Endothelial cell of umbilical vein (primary cell): ENCODE results near the gene ABCB10.

Experiments
- EZH2 ChIP-seq: IDR thresholded peaks from 2 replicates; pipeline ENCODE4 v1.6.1; 2012; ENCODE audit warnings: borderline replicate concordance, low read depth, mild to moderate bottlenecking, moderate library complexity, low read length, inconsistent platforms; ENCODE audit not compliant: severe bottlenecking
- FOS ChIP-seq: IDR thresholded peaks from 2 replicates; pipeline ENCODE4 v1.6.1; 2011; ENCODE audit warnings: mild to moderate bottlenecking, low read length, moderate library complexity, borderline replicate concordance; ENCODE audit not compliant: insufficient read depth
- JUN ChIP-seq: IDR thresholded peaks from 2 replicates; pipeline ENCODE4 v1.6.1; 2011; ENCODE audit warnings: borderline replicate concordance, low read depth; ENCODE audit not compliant: insufficient read length, insufficient read depth
- MYC ChIP-seq: IDR thresholded peaks from one replicate; pipeline ENCODE4 v1.6.1; 2011; ENCODE audit warnings: mild to moderate bottlenecking, low read depth, low read length
- POLR2A ChIP-seq: IDR thresholded peaks from 2 replicates; pipeline ENCODE4 v1.6.1; 2012; ENCODE audit warnings: low read depth, mild to moderate bottlenecking, control low read depth, low read length
- POLR2AphosphoS5 ChIP-seq: IDR thresholded peaks from 2 replicates; pipeline ENCODE4 v1.6.1; 2012; ENCODE audit warnings: low read depth, mild to moderate bottlenecking, control low read depth, low read length, moderate library complexity; ENCODE audit not compliant: insufficient read depth
- TF ChIP-seq, protein P1 (sequence below), 2 donors: IDR thresholded peaks; 1 replicate in 1 of 2; 2 replicates in 1 of 2; pipeline ENCODE4 v1.5.1; 2011; ENCODE audit warnings: low read length in 2 of 2, mild to moderate bottlenecking in 2 of 2, moderate library complexity in 2 of 2, control low read depth in 1 of 2, inconsistent platforms in 1 of 2, low read depth in 1 of 2; ENCODE audit not compliant: insufficient read depth in 1 of 2; ENCODE audit errors: extremely low read depth in 1 of 2
- TF ChIP-seq, protein P2 (sequence below): IDR thresholded peaks from 2 replicates; pipeline ENCODE4 v1.6.1; 2011; ENCODE audit not compliant: insufficient read depth, insufficient read length

DNA sequence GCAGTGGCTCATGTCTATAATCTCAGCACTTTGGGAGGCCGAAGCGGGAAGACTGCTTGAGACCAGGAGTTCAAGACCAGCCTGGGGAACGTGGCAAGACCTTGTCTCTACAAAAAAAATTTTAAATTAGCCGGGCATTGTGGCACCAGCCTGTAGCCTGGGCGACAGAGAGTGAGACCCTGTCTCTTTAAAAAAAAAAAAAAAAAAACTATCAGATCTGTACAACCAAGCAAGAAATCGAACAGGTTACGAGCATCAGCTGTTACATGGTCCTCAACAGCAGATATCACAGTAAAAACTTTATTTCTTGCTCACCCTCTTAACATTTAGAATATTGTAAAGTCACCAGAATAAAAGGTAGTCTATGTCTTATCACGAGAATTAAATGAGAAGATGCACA, 51.9 kb downstream of the ABCB10 start:
- TF ChIP-seq, protein P1, sequence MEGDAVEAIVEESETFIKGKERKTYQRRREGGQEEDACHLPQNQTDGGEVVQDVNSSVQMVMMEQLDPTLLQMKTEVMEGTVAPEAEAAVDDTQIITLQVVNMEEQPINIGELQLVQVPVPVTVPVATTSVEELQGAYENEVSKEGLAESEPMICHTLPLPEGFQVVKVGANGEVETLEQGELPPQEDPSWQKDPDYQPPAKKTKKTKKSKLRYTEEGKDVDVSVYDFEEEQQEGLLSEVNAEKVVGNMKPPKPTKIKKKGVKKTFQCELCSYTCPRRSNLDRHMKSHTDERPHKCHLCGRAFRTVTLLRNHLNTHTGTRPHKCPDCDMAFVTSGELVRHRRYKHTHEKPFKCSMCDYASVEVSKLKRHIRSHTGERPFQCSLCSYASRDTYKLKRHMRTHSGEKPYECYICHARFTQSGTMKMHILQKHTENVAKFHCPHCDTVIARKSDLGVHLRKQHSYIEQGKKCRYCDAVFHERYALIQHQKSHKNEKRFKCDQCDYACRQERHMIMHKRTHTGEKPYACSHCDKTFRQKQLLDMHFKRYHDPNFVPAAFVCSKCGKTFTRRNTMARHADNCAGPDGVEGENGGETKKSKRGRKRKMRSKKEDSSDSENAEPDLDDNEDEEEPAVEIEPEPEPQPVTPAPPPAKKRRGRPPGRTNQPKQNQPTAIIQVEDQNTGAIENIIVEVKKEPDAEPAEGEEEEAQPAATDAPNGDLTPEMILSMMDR (IDR thresholded peaks at IDR 0.05; ENCODE audit: extremely low read depth in 1 of 2, insufficient read depth in 1 of 2, low read depth in 1 of 2, low read length in 2 of 2), result no peak
- TF ChIP-seq POLR2A, result no peak
- TF ChIP-seq EZH2, result no peak
- TF ChIP-seq MYC, result no peak
- TF ChIP-seq POLR2AphosphoS5, result no peak
- TF ChIP-seq, protein P2, sequence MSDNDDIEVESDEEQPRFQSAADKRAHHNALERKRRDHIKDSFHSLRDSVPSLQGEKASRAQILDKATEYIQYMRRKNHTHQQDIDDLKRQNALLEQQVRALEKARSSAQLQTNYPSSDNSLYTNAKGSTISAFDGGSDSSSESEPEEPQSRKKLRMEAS, result no peak
- TF ChIP-seq FOS, result no peak
- no peak for TF ChIP-seq JUN
